ENCODE results near the gene ATP10B. TPM values are rescaled to one million over a fixed set of nuclear protein-coding genes. Genes with fewer than 3 reads are reported as not detected.

Gene ATP10B
- total and polyA plus RNA-seq, 12 donors, result 0.03 to 0.35 (median 0.13) TPM; not detected in 4

DNA sequence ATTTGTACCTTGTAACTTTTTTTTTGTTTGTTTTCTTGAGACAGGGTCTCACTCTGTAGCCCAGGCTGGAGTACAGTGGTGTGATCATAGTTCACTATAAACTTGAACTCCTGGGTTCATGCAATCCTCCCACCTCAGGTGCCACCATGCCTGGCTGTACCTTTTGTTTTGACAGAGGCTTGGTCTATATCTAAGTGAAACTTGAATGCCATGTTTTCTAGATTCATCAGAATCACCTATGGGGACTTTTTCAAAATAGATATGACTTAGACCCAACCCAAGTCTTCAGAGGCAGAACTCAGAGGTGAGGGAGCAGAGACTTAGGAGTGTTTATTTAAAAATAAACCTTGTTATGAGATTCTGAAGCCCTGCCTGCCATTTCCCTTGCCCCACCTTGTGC is 301.9 kb downstream of the ATP10B start:
- H3K36me3 ChIP-seq (replicated peaks in 1 of 2), result no peaks in the 10 kb centered on the region
- H3K9me3 ChIP-seq (replicated peaks in 1 of 3), result no peaks in the 10 kb centered on the region
- H3K4me1 ChIP-seq (replicated peaks in 1 of 2), result no peaks in the 10 kb centered on the region
- TF ChIP-seq, protein P1, sequence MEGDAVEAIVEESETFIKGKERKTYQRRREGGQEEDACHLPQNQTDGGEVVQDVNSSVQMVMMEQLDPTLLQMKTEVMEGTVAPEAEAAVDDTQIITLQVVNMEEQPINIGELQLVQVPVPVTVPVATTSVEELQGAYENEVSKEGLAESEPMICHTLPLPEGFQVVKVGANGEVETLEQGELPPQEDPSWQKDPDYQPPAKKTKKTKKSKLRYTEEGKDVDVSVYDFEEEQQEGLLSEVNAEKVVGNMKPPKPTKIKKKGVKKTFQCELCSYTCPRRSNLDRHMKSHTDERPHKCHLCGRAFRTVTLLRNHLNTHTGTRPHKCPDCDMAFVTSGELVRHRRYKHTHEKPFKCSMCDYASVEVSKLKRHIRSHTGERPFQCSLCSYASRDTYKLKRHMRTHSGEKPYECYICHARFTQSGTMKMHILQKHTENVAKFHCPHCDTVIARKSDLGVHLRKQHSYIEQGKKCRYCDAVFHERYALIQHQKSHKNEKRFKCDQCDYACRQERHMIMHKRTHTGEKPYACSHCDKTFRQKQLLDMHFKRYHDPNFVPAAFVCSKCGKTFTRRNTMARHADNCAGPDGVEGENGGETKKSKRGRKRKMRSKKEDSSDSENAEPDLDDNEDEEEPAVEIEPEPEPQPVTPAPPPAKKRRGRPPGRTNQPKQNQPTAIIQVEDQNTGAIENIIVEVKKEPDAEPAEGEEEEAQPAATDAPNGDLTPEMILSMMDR (IDR thresholded peaks at IDR 0.05), result no peak
- no peak for TF ChIP-seq POLR2A (IDR thresholded peaks at IDR 0.05)
- no peak overlapping the region for H3K4me3 ChIP-seq
- H3K27me3 ChIP-seq, result no peaks in the 10 kb centered on the region
- intact Hi-C loops (cut with DNase I), result no loop called here
- no peak for DNase-seq
- no peak overlapping the region for H3K27ac ChIP-seq

DNA sequence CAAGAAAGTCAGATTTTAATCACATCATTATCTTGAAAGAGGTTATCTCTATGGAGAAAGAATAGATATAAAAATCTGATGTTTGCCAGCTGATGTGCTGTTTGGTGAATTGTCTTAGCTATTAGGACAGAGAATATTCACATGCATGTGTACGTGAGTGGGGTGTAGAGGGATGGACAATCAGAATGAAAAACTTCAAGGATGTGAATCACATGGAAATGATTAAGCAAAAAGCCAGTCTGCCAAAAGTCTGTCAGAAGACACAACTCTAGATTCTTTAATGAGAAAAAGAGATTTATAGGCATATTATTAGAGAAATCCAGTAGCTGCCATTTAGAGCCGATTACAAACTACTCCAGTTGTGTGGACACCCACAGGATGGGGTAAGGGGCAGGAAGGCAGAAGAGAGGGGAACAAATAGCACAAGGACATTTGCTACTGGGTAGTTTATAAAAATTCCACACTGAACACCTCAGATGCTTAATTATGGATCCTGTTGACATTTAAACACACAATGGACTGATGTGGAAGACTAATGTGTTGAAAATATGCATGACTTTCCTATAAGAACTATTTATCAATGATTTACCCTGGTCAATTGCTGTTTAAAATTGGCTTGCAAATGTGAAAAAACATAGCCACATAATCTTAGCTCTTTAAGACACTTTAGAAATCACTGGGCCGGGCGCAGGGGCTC is 302.9 kb downstream of the ATP10B start:
- WGBS, 4 donors, result 57 to 66% (median 61%) methylated on average over 4 of the region's 4 CpGs
- no peak for TF ChIP-seq POLR2A (IDR thresholded peaks at IDR 0.05)
- TF ChIP-seq, protein P1 (IDR thresholded peaks at IDR 0.05), result no peak
- Histone ChIP-seq H3K4me1 (replicated peaks in 1 of 2) (no peaks in the 10 kb centered on the region), H3K4me3 (no peak overlapping the region), H3K36me3 (replicated peaks in 1 of 2) (no peaks in the 10 kb centered on the region), H3K9me3 (replicated peaks in 1 of 3) (no peaks in the 10 kb centered on the region), H3K27ac (no peak overlapping the region), H3K27me3 (no peaks in the 10 kb centered on the region)
- DNase-seq, result no peak
- intact Hi-C loops (cut with DNase I), result no loop called here

GRCh38 chr5:160547872-160548271 is 304.1 kb downstream of the ATP10B start:
- no peak for TF ChIP-seq POLR2A (IDR thresholded peaks at IDR 0.05)
- Histone ChIP-seq H3K4me3 (no peak overlapping the region), H3K36me3 (replicated peaks in 1 of 2) (no peaks in the 10 kb centered on the region), H3K4me1 (replicated peaks in 1 of 2) (no peaks in the 10 kb centered on the region), H3K9me3 (replicated peaks in 1 of 3) (no peaks in the 10 kb centered on the region), H3K27me3 (no peaks in the 10 kb centered on the region), H3K27ac (no peak overlapping the region)
- DNase-seq, result no peak
- WGBS, 4 donors, result 76 to 83% (median 80%) methylated on average over 1 of the region's 1 CpG
- intact Hi-C loops (cut with DNase I), result no loop called here

DNA sequence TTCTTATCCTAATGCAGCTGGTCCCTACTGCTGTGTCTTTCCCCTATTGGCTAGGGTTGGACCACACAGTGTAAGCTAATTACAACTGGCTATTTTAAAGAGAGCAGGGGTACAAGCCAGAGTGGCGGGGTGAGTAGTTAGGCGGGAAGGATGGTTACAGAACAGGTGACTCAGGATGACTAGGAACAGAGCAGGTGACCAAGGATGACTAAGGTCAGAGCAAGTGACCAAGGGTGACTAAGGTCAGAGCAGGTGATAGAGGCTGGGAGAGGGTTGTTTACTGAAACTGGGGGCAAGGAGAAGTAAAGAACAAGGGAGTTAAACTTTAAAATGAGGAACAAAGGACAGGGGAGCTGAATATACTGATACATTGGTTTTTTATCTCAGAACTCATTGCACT is 304.9 kb downstream of the ATP10B start:
- no peak for DNase-seq
- no peaks in the 10 kb centered on the region for H3K4me1 ChIP-seq (replicated peaks in 1 of 2)
- H3K4me3 ChIP-seq, result no peak overlapping the region
- intact Hi-C loops (cut with DNase I), result no loop called here
- H3K27me3 ChIP-seq, result no peaks in the 10 kb centered on the region
- no peak for TF ChIP-seq POLR2A (IDR thresholded peaks at IDR 0.05)
- TF ChIP-seq, protein P1 (IDR thresholded peaks at IDR 0.05), result no peak
- no peak overlapping the region for H3K27ac ChIP-seq
- WGBS, 4 donors, result 65 to 93% (median 82%) methylated on average over 2 of the region's 2 CpGs
- H3K36me3 ChIP-seq (replicated peaks in 1 of 2), result no peaks in the 10 kb centered on the region
- H3K9me3 ChIP-seq (replicated peaks in 1 of 3), result no peaks in the 10 kb centered on the region

- no peak overlapping the region for H3K4me3 ChIP-seq
- WGBS, 4 donors, result 67 to 85% (median 77%) methylated on average over 1 of the region's 1 CpG
- H3K36me3 ChIP-seq (replicated peaks in 1 of 2), result no peaks in the 10 kb centered on the region
- H3K27me3 ChIP-seq, result no peaks in the 10 kb centered on the region
- intact Hi-C loops (cut with DNase I), result no loop called here
- H3K4me1 ChIP-seq (replicated peaks in 1 of 2), result no peaks in the 10 kb centered on the region
- DNase-seq, result no peak
- H3K27ac ChIP-seq, result no peak overlapping the region
- TF ChIP-seq, protein P1 (IDR thresholded peaks at IDR 0.05), result no peak
- TF ChIP-seq POLR2A (IDR thresholded peaks at IDR 0.05), result no peak
- no peaks in the 10 kb centered on the region for H3K9me3 ChIP-seq (replicated peaks in 1 of 3)
These were observed 306.2 kb downstream of the ATP10B start for GRCh38 chr5:160545832-160546231.

Data from adrenal gland (tissue), 12 donors.